Fibroblast of skin of scalp (primary cell): ENCODE results near the gene DDX42.
"Not testable (repeated sequence)": the region's sequence is repeated elsewhere in the genome, so short reads cannot be mapped to it uniquely, and the experiment has no call there.

ENCODE experiments used
- DNase-seq: peaks from one replicate; pipeline ENCODE4 v3.0.0-alpha.2; 2013

The DDX42 gene

DNA sequence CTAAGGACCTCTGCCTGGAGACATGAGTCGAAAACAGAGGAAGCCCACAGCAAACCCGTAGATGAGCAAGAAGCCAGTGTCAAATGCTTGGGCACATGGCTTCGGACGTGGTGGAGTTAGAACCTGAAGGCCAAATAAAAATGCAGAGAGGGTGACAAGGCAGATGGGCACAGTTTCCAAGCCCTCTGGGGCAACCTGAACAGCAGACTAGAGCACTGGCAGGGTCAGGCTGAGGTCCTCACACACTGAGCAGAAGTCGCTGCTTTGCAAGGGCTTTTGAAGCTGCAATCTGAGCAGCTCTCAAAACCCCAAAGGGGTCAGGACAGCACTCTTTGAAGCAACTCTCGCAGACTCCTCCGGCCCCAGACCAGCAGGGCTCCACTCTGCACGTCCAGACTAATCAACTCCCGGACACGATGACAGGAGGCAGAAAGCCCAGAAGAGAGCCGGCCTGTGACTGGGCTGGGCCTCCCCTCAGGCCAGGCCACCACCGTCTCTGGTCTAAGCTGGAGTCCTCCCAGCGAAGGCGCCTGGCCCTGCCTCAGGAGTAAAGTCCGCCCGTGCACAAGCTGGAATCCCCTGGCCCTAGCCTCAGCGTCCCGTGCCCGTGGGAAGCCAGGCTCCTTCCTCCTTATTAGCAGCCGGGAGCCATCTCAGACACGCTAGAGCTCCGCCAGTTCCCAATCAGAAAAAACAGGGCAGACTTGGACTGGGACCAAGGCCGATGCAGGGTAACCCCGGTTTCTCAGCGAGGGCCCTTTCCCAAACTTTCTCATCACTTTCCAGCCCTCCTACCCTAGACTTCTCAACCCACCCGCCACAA is 67.6 kb downstream of the DDX42 start:
- peak; percentile 33 for DNase-seq

GRCh38 chr17:63842173-63842539 is 68.2 kb downstream of the DDX42 start:
- no peak for DNase-seq

GRCh38 chr17:63842540-63843386 is 68.8 kb downstream of the DDX42 start, which contains the start of gene SMARCD2:
TSS of gene SMARCD2 (minus strand) at chr17:63842685. CDS start at chr17:63842674, 11 bp downstream.
- peak; percentile 99 for DNase-seq

GRCh38 chr17:63843387-63843888 is 69.5 kb downstream of the DDX42 start:
- peak; percentile 61 for DNase-seq

GRCh38 chr17:63843910-63844677 is 70.1 kb downstream of the DDX42 start:
- no peak for DNase-seq

DNA sequence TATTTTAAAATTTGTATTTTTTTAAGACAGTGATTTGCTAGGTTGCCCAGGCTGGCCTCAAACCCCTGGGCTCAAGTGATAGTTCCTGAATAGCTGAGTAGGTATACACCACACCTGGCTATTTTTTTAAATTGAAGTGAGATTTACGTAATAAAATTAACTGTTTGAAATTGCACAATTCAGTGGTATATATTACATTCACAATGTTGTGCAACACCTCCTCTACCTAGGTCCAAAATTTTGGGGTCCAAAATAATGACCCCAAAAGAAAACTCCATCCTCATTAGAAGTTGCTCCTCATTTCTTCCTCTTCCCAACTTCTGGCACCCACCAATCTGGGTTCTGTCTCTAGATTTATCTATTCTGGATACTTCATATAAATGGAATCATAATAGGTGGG is 71.5 kb downstream of the DDX42 start:
- DNase-seq = no peak

DNA sequence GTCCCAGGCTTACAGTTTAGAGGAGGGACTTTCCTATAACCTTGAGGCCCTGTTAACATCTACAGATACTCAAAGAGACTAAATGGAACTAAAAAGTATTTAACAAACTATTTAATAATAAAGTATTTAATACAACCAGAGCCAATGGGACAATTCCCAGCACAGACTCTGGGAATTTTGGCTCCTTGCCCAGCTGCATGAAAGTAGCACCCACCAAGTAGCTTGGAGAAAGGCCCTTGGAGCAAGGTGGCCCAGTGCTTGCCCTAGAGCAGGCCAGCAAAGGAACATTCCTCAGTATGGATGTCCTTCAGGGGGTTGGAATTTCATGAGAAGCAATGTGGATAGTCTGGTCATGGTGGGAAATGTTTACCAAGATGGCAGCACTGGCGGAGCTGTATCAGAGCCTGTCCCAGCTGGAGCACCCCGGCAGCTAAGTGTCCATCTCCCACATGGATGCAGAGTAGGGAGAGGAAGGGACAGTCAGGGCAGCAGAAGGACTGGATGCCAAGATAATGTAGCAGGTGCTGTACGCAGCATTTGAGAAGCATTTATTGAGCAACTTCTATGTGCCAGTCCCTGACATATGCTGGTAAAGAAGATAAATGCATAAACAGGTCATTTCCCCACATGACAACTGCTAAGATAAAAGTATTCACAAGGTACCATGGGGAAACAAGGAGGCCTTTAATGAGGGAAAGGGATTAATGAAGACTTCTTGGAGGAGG is 73.7 kb downstream of the DDX42 start:
- no peak for DNase-seq

- DNase-seq = peak; percentile 93
Observed at GRCh38 chr17:63848834-63849689, 75.1 kb downstream of the DDX42 start.

GRCh38 chr17:63850401-63850800 is 76.4 kb downstream of the DDX42 start:
- DNase-seq = no peak

DNA sequence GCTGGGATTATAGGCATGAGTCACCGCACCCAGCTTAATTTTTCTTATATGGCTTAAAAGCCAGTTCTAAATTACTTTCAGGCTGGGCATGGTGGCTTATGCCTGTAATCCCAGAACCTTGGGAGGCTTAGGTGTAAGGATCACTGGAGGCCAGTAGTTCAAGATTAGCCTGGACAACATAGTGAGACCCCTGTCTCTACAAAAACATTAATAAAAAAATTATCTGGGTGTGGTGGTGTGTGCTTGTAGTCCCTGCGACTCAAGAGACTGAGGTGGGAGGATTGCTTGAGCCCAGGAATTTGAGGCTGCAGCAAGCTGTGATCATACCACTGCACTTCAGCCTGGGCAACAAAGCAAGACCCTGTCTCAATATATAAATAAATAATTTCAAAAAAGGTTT is 79.3 kb downstream of the DDX42 start:
- DNase-seq = no peak

DNA sequence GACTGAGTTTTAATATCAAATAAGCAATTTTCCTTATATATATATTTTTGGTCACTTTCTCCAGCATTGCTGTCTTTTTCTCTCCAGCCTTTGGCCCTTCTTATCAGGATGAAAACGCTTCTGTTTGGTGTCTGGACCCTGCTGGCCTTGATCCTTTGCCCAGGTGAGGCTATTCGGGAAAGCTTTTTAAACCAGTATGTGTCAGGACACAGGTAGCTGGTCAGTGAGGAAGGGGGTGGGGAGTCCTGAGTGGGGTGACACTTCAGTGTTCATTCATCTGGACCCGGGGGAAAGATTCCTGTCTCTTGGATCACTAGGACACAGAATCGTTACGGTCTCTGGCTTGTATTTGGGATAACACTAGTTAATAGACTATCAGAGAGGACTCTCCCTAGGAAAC is 80.7 kb downstream of the DDX42 start:
- no peak for DNase-seq

GRCh38 chr17:63855185-63855584 is 81.2 kb downstream of the DDX42 start:
- no peak for DNase-seq

DNA sequence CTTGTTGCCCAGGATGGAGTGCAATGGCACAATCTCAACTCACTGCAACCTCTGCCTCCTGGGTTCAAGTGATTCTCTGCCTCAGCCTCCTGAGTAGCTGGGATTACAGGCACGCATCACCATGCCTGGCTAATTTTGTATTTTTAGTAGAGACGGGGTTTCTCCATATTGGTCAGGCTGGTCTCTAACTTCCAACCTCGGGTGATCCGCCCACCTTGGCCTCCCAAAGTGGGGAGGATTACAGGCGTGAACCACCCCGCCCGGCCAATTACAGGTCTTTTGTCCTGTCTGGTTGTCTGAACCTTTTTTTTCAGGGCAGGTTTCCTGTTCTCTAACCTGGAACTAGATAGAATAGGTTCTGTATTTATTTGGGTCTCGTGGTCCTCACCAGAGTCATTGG is 82.5 kb downstream of the DDX42 start:
- not testable (repeated sequence) for DNase-seq

DNA sequence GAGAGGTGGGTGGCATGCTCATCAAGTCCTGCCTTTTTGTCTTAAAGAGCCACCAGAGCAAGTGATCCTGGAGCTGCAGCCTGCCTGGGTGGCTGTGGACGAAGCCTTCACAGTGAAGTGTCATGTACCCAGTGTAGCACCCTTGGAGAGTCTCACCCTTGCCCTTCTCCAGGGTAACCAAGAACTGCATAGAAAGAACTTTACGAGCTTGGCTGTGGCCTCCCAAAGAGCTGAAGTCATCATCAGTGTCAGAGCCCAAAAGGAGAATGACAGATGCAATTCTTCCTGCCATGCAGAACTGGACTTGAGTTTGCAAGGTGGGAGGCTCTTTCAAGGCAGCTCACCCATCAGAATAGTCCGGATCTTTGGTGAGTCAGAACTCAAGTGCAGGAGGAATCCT is 85.3 kb downstream of the DDX42 start:
- no peak for DNase-seq

GRCh38 chr17:63866625-63867024 is 92.7 kb downstream of the DDX42 start:
- DNase-seq = not testable (repeated sequence)
